NCI-H1092 (cell line): ENCODE measurements around the gene VSTM2B.

ENCODE experiments used
- DNase-seq: peaks from one replicate; lab custom pipeline; 2025; lab: John Stamatoyannopoulos, UW

Gene VSTM2B

DNA sequence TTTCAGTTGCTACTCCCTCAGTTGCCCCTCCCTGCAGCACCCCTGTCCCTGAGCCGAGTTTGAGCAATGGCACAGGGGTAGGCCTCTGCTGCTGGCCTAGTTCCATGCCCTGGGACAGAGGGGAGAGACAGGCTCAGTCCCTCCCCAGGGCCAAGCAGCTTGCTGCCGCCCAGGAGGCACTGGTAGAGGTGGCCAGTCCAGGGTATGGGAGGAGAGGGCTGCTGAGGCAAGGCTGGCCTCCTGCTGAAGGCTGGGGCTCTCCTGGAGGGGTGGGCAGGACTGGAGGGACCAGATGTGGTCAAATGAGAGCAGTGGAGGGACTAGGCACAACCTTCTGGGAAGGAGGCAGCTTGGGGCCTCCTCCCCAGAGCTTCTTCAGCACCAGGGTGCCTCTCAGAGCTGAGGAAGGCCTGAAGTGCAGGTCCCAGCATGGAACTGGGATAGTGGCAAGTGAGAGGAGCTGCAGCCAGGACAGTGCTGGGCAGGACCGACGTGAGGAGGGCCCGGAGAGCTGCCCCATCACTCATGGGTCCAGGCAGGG lies 29.8 kb upstream of the VSTM2B start:
- DNase-seq = no peak

DNA sequence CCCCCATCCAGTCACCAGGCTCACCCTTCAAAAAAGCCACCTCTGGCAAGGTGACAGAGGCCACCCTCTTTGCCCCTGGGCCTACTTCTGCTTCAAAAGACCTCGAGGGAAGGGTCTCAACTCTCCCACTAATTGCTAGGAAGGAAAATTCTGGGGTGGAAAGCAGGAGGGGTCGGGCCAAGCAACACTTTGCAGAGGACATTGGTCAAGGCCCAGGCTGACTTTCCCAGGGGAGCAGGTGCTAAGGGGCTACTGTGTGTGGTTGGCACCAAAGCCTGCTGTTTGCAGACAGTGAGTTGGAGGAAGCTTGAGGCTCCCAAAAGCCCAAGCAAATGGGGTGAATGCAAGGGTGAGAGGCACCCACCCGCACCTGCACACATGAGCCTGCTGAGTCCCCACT lies 28.6 kb upstream of the VSTM2B start:
- no peak for DNase-seq

DNA sequence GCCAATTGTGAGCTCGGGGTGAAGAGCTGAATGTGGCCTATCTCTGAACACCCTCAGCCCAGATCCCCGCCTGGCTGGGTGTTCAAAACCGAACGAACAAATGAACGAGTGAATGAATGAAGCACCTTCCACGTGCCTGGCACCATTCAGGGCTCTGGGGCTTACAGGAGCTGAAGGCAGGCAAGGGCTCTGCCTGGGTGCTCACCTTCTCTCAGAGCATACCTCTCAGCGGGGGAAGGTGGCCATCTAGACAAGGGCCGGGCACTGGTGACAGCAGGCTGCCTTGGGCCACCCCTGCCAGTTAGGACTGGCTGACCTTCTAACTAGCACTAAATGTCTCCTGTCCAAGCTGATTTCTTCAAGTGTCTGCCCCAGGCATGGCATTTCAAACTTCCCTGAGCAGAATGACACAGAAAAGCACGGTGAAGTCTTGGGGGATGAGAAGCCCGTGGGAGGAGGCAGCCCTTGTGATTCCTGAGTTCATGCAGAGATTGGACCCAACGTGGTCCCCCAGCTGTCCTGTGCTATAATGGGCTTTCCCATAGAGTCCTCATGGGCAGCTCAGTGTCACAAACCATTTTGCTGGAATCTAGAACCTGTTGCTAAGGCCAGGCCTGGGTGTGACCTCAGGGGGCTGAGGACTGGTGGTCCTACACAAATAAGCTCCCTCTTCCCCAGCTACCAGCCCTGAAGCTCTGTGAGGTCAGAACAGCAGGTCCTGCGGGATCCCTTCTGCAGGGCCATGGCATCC lies 27.9 kb upstream of the VSTM2B start:
- no peak for DNase-seq

DNA sequence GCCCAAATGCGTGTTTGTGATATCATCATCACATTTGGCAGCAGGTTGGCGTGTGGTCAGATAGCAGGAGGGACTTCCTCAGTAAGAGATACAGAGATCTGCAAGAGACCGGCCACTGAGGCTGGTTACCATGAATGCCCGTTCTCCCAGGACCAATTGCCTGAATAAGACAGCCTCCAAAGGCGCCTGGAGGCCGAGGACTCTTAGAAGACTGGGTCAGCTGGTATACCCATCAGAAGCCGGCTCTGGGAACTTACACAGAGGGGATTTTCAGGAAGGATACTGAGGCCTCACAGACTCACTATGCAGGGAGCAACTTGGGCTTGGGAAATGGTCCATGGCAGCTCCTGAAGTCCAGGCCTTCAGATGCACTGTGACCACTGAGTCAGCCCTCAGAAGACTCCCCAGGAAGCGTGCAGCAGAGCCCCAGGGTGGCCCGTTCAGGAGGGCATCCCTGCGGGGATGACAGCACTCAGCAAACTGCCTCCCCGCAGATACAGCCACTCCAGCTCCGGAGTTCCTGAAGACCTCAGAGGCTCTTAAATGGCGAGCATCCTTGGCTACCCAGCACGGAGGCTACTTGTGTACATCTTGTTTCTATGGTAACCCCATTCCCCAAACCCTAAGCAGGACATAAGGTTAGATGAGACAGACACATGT lies 26.4 kb upstream of the VSTM2B start:
- no peak for DNase-seq

DNA sequence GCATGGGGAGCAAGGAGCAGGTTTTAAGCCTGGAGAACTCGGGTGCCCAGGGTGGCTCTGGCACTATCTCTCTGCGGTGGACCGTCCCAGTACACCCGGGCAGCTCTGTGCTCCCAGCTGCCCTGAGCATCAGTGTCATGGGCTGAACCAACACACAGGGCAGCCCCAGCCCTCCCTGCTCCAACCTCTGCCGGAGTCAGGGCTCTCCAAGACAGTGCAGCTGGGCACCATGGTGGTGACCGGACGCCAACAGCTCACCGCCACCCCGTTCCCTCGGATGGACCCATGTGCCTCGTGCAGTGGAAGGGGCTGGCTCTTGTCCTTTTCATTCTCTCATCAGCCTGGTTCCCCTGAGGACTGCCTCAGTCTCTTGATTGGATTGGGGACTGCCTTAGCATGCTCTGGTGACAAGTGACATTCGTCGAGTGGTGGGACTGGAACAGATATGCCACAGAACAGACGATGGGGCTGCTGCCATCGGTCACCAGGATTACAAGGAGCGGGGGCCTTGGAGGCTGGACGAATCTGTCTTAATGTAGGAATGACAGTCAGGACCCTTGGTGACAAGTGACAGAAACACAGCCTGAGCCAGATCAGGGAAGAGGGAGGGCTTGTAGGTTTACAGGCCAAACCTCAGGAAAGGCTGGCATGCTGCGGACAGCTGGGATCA lies 25.7 kb upstream of the VSTM2B start:
- DNase-seq = no peak

DNA sequence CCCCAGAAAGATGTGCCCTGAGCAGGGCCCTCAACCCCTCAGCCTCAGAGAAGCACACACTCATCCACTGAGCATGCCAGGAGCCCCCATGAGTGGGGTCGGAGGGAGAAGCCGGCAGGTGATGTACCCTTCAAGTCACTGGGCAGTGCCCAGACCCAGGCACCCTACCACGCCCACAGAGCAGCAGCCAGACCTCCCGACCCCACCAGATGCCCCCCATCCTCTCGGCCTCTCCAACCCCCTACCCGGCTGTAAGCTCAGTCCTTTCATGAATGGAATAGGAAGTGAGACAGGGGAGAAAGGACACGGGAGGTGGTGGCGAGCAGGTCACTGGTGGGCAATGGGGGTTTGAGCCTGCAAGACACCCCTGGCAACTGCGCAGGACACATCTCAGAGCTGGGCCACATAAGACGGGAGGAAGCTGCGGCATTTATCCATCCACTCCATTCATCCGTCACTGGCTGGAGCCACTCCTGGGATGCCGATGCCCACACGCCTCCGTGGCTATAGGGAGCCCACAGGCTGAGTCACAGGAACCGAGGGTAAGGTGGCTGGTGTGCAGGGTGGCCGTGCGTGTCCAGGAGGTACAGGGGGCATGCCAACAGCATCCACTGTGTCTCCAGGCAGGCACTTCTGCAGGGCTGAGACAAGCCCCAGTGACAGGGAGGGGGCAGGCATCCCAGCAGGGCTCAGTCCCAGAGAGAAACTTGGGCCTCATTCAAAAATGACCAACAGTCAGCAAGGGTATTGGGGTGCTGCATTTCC lies 23.8 kb upstream of the VSTM2B start:
- no peak for DNase-seq

DNA sequence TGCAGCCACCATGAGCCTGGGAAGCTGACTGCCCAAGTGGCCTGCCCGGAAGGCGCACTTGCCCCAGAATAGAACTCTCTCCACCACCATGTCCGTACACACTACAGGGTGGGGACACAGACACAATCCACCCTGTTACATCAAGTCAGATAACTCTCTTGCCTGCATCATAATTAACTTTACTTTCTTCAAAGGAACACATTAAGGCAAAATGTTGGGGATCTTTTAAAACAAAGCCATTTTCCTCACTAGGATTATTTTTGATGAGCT lies 23.3 kb upstream of the VSTM2B start:
- DNase-seq = no peak

DNA sequence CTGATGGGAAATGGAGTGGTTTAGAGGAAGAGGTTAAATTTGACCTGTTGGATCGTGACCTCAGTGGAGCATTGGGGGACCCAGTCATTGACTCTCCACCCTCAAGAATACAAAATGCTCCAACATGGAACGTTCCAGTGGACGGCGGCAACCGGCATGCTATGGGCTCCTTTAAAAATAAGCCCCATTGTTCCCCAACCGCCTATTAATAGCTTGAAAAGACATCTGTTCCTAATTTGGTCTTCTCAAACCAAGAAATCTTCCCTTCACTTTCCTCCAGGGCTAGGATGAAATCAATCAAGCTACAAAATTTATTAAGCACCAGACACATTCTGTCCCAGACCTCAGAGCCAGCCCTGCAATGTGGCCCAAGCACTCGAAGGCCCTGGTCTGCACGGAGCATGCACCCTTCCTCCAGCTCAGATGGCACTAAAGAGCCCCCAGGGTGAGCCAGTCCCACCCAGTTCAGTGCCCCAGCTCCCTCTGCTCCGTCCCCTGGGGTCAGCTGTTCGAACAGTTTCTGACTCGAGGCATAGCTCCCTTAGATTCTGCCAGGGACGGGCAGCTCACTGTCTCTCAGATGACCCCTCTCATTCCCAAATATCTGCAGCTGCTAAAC lies 22.5 kb upstream of the VSTM2B start:
- DNase-seq = no peak

DNA sequence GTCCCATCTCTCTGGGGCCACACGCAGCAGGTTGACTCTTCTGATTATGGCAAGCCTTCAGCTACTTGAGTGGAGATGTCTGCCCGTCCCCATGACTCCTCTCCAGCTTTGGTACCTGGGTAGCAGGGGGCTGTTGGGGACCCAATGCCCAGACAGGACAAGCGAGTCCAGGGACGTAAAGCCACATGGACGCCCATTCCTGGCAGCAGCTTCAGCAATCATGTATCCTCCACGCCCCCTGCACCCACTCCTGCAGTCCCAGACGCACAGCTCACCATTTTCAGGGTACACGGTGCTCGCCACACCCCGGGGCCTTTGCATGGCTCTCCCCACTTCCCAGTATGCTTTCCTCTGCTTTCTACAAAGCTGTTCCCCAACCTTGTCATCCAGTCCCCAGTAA lies 22.0 kb upstream of the VSTM2B start:
- DNase-seq = no peak

DNA sequence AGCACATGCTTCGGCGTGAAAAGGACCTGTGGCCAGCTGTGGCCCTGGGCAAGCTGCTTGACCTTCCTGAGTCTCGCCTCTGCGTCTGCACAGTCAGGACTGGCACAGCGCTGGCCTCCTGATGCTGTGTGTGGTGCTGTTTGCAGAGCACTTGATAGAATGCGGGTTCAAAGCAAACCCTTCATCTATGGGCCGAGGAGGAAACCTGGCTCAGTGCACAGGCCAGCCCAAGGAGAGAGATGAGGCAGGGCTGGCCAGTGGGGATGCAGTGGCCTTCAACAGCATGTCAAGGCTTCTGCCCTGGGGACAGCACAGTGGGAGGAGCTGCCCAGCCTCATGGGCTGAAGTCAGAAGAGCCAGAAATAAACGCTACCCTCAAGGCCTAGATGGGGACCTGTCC lies 21.3 kb upstream of the VSTM2B start:
- no peak for DNase-seq

DNA sequence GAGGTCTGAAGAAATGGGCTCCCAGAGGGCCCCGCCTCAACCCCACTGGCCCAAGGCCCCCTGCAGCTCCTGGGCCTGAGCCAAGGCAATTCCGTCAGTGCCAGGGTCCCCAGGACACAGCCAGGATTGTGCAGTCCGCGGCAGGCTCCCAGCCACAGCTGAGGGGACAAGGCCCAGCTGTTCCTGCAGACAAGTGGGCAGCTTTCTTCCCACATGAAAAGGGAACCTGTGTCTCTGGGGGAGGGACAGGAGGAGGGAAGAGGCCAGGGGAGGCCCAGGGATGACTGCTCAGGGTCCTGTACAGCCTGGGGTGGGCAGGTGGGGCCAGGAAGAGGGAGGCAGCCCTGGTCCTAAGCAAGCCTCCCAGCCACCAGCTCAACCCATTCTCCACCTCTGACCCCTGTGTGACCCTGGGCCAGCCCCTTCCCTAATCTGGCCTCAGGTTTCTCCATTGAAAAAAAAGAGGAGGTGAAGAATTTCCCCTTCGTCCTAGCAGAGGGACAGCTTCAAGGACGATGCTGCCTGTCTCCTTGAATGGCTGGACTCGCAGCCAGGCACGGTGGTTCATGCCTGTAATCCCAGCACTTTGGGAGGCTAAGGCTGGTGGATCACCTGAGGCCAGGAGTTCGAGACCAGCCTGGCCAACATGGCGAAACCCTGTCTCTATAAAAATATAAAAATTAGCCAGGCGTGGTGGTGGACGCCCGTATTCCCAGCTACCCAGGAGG lies 20.5 kb upstream of the VSTM2B start:
- DNase-seq = no peak

DNA sequence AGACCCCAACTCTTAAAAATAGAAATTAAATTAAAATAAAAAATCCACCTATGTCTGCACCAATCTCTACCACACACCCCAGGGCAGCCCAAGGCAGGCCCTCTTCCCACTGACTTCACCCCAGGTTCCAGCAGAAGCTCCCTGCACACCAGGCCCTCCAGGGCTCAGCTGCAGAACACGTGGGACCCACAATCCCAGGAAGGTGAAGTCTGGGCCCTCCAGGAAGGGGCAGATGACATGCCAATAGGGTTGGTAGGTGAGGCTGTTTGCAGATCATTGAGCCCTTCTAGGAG lies 19.2 kb upstream of the VSTM2B start:
- DNase-seq = no peak

DNA sequence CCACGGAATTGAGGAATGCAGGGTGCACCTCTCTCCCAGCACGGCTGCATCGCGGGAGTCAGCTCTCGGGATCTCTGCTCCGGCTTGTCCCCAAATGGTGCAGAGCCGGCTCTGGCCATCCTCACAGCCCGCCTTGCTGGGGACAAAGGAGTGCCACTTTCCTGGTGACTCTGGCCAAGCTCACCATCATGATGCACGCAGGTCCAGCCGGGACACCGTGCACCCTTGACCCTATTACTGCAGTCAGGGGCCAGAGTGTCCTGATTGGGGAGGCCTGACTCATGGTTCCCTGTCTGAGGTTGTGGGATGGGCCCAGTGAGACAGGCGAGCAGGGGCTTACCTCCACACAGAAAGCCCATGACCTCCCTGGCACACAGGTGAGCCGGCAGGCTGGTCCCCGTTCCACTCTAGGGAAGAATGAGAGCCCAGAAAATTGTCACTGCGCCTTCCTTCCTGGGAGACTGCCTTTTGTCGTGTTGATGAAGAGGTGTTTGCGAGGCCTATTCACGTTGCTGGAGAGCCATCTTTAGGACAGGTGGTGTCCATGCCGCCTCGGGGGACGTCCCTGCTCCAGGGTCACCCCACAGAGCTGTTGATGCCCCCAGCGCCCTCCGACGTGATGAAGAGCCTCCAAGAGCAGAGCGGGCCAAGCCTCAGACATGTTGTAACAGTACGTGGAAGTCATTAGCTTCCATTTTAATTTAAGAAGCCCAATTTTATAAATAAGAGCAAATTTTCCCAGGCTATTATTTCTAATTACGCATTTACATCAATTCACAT lies 18.5 kb upstream of the VSTM2B start:
- DNase-seq = no peak

DNA sequence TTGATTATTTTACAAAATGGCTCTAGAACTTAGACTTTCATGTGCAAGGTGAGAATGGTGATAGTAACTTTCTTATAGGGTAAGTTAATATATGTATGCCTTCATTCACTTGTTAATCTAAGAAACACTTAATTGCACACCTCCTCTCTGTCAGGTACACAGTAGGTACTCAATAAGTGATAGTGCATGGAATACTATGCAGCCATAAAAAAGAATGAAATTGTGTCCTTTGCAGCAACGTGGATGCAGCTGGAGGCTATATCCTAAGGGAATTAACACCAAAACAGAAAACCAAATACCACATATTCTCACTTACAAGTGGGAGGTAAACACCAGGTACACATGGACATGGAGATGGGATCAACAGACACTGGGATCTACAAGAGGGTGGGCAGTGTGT lies 17.6 kb upstream of the VSTM2B start:
- no peak for DNase-seq

DNA sequence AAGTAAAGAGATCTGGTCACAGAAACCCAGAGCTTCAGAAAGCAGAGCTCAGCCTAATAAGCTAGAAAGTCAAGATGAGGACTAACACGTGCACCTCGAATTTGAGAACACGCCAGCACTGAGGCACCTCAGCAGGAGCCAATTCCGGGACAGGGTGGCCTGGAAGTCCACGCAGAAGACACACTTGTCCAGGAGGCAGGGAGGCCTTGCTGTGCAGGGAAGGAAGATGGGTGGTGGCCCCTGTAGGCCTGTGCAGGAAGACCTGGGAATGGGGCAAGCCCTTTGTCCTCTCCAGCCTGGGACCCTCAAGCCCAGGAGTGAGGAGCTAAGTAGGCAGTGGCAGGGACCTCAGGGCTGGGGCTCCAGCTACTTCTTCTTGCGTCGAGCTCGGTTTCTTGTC lies 16.3 kb upstream of the VSTM2B start:
- DNase-seq = no peak

DNA sequence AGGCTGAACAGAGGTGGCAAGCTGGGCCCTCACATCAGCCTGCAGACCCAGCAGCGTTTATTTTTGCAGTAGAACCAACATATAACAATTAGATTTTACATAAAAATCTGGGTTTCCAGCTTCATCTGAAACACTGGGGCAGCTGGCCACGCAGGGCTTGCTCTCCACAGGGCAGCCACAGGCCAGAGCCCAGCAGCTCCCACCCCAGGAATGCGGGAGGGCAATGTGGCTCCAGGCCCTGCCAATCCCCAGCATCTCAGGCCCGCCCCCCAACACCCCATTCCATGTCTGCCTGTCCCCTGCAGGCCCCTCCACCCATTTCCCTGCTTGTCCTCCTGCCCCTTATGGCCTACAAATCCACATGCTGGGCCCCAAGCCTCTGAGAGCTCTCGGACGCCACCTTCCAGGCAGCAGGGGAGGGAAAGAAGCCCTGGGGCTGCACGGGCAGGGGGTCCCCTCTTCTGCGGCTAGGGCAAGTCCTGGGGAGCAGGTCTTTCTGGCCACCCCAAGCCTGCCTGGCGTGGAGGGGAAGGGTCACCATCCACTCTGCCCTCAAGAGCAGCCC lies 15.0 kb upstream of the VSTM2B start:
- DNase-seq = no peak

DNA sequence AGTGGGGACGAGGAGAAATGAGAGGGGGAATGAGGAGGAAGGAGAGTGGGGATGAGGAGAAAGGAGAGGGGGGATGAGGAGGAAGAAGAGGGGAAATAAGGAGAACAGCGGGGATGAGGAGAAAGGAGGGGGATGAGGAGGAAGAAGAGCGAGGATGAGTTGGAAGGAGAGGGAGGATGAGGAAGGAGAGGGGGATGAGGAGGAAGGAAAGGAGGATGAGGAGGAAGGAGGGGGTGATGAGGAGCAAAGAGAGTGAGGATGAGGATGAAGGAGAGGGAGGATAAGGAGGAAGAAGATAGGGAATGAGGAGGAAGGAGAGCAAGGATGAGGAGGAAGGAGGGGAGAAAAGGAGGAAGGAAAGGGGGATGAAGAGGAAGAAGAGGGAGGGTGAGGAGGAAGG lies 14.0 kb upstream of the VSTM2B start:
- no peak for DNase-seq

DNA sequence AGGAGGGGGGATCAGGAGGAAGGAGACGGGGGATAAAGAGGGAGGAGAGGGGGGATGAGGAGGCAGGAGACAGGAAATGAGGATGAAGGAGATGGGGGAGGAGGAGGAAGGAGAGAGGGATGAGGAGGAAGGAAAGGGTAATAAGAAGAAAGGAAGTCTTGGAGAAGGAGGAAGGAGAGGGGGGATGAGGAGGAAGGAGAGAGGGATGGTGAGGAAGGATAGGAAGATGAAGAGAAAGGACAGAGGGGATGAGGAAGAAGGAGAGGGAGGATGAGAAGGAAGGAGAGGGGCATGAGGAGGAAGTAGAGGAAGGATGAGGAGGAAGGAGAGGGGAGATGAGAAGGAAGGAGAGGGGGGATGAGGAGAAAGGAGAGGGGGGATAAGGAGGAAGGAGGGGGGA lies 13.0 kb upstream of the VSTM2B start:
- no peak for DNase-seq

DNA sequence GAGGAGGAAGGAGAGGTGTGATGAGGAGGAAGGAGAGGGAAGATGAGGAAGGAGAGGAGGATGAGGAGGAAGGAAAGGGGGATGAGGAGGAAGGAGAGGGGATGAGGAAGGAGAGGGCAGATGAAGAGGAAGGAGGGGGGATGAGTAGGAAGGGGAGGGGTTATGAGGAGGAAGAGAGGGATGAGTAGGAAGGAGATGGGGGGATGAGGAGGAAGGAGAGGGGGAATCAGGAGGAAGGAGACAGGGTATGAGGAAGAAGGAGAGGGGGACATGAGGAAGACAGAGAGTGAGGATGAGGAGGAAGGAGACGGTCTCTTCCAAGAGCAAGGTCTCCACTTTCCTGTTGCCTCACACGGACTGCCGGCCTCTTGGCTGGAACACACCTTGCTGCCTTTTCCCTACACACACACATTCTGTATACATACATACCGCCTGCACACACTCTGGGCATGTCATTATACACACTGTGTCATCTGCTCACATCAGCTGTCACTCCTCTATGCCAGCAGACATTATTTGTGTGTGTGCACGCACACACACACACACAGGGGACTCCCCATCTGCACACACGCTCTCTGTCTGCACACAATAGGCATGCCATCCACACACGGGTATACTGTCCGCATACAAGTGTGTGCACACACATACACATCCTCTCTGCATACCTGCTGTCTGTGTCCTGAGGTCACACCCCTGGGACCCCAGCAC lies 11.1 kb upstream of the VSTM2B start:
- DNase-seq = no peak

DNA sequence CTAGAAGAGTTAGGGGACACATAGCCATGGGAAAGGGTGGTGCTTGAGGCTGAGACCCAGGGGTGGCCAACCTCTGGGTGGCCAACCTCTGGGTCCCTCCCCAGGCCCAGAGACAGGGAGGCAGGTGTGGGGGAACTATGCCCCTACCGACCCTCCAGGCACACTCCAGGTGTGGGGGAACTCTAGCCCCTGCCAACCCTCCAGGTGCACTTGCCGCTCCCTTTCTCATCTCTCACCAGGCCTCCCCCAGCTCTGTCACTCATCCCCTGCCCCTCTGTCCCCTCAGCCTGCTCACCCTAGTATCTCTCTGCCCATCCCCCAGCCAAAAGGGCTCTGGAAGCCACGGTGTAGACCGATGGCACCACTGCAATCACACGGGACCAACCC lies 10.6 kb upstream of the VSTM2B start:
- DNase-seq = no peak
